Psoas muscle (tissue), 8 donors: ENCODE results near the gene C14orf180. TPM values are rescaled to one million over a fixed set of nuclear protein-coding genes. Genes with fewer than 3 reads are reported as not detected.

ENCODE experiments used
- ATAC-seq, 4 donors: fragments of 200-7000 bp; cut with Tn5 transposase; one replicate each; pipeline ENCODE4 v1.9.1; 2020; ENCODE audit warnings: moderate library complexity in 3 of 4, mild to moderate bottlenecking in 2 of 4
- DNase-seq, 2 donors: peaks; one replicate each; pipeline ENCODE4 v3.0.0-alpha.2; 2020
- H3K27ac ChIP-seq: fragments of 200-600 bp; one replicate; pipeline ENCODE4 v1.8.0; 2022
- H3K27me3 ChIP-seq, 3 donors: fragments of 200-600 bp in 1 of 3; one replicate each; pipeline versions ENCODE4 v1.6.1 to v1.8.0; 2013 to 2022; ENCODE audit warnings: low read length in 2 of 3, mild to moderate bottlenecking in 2 of 3, moderate library complexity in 1 of 3; ENCODE audit not compliant: insufficient read depth in 3 of 3
- H3K36me3 ChIP-seq, 2 donors: fragments of 200-600 bp in 1 of 2; one replicate each; pipeline versions ENCODE4 v1.6.1 to v1.8.0; 2013 to 2022; ENCODE audit warnings: low read depth in 1 of 2, mild to moderate bottlenecking in 1 of 2, moderate library complexity in 1 of 2; ENCODE audit not compliant: insufficient read depth in 1 of 2
- H3K4me1 ChIP-seq: fragments of 200-600 bp; one replicate; pipeline ENCODE4 v1.8.0; 2022
- H3K4me3 ChIP-seq: fragments of 200-600 bp; one replicate; pipeline ENCODE4 v1.8.0; 2022; ENCODE audit warnings: mild to moderate bottlenecking
- H3K9me3 ChIP-seq: fragments of 200-600 bp; one replicate; pipeline ENCODE4 v1.8.0; 2022
- CTCF ChIP-seq: fragments of 200-600 bp; IDR thresholded peaks from one replicate; pipeline ENCODE4 v1.8.0; 2022; ENCODE audit warnings: antibody characterized with exemption
- WGBS, 3 donors: extraction: QIAGEN DNeasy Blood & Tissue Kit; methylation state at CpG; one replicate each; pipeline versions ENCODE4 v1.1.6 to v1.1.7; 2013; 5-methylcytosine and 5-hydroxymethylcytosine counted together
- intact Hi-C, 2 donors: fragments of 100-400 bp; cut with DNase I; formaldehyde crosslinking; loops; one replicate each; pipeline versions ENCODE4 v1.11.0 to v1.14.2; 2022
- polyA plus RNA-seq, 3 donors: library from polyadenylated mRNA; stranded (reverse); fragments of 200-250 nt; gene quantifications; one replicate each; pipeline ENCODE4 v1.2.3, GENCODE V29; 2013
- total RNA-seq, 4 donors: library from RNA; stranded (reverse); fragmentation: NEBNext Ultra II Directional in 2 of 4; extraction: Animal tissue kit (Norgen Biotek cat#: 25700) in 2 of 4; gene quantifications; one replicate each; pipeline versions ENCODE4 v1.2.1 to v1.2.4, GENCODE V29; 2021 to 2023
- donor health status: healthy with polysubstance abuse.
- donor health status: DM: no; HTN: no; CAD: no; lungs with moderate emphysema.
- donor health status: Bipolar disorder and iron deficiency.
- donor health status: healthy.
- donor health status: DM: yes; HTN: yes; CAD: no.
- donor health status: DM: no; HTN: no; CAD: no.
- donor health status: DM: no; HTN: no; CAD: no.
- donor health status: DM: yes; HTN: yes; CAD: no.

C14orf180 gene
- total and polyA plus RNA-seq, 7 donors: 0.32 to 7.3 (median 0.58) TPM

GRCh38 chr14:104638927-104639450 is 59.4 kb downstream of the C14orf180 start:
- no peaks in the 10 kb centered on the region for H3K4me1 ChIP-seq
- ATAC-seq (no peak), DNase-seq (no peak)
- intact Hi-C loops: loop anchor here (2.0 to 5.0 kb wide), 3 partner anchors 497 to 560 kb away; no protein-coding TSS in a partner anchor
- 64 to 75% (median 71%) methylated on average over 11 to 13 of the region's 13 CpGs for WGBS, 3 donors
- no peaks in the 10 kb centered on the region for H3K9me3 ChIP-seq
- H3K36me3 ChIP-seq: no peaks in the 10 kb centered on the region
- no peak overlapping the region for H3K27ac ChIP-seq
- H3K4me3 ChIP-seq: no peak overlapping the region
- H3K27me3 ChIP-seq: peaks cover 0 to 35% (median 10%) of the 10 kb centered on the region in 3 donors
- no peak for TF ChIP-seq CTCF

GRCh38 chr14:104639471-104639870 is 59.9 kb downstream of the C14orf180 start:
- Histone ChIP-seq H3K4me3 (no peak overlapping the region), H3K27me3 (peaks cover 0 to 34% (median 9%) of the 10 kb centered on the region in 3 donors), H3K36me3 (no peaks in the 10 kb centered on the region), H3K4me1 (no peaks in the 10 kb centered on the region), H3K27ac (no peak overlapping the region), H3K9me3 (no peaks in the 10 kb centered on the region)
- no peak for DNase-seq
- intact Hi-C loops: loop anchor here (2.0 to 5.0 kb wide), 3 partner anchors 497 to 561 kb away; no protein-coding TSS in a partner anchor
- TF ChIP-seq CTCF: no peak
- ATAC-seq: no peak
- WGBS, 3 donors: 35 to 39% (median 37%) methylated on average over 5 of the region's 5 CpGs

Other genes starting within 250 kb of the C14orf180 start
- gene TMEM179, start 25.0 kb downstream of the C14orf180 start, total RNA-seq: not detected
- gene TMEM179, start 25.0 kb downstream of the C14orf180 start, polyA plus RNA-seq: under 1 TPM in 1 of 3 donors, not detected in 2; 0.01 TPM
- 10 to 100 TPM; 16.4 to 26.3 (median 23.4) TPM for gene INF2, start 109.9 kb downstream of the C14orf180 start, total RNA-seq
- gene INF2, start 109.9 kb downstream of the C14orf180 start, polyA plus RNA-seq: 10 to 100 TPM; 12.0 to 29.1 (median 12.8) TPM
- 100 to 1,000 TPM; 201 to 359 (median 278) TPM for gene ADSS1, start 144.5 kb downstream of the C14orf180 start, total RNA-seq
- gene ADSS1, start 144.5 kb downstream of the C14orf180 start, polyA plus RNA-seq: 100 to 1,000 TPM; 187 to 394 (median 300) TPM
- gene SIVA1, start 173.4 kb downstream of the C14orf180 start, total RNA-seq: 100 to 1,000 TPM in 1 of 4 donors, 10 to 100 TPM in 3; 55.8 to 105 (median 84.5) TPM
- gene SIVA1, start 173.4 kb downstream of the C14orf180 start, polyA plus RNA-seq: 100 to 1,000 TPM; 147 to 233 (median 233) TPM
- gene AKT1, start 216.0 kb downstream of the C14orf180 start, total RNA-seq: 10 to 100 TPM; 54.9 to 79.3 (median 60.0) TPM
- gene AKT1, start 216.0 kb downstream of the C14orf180 start, polyA plus RNA-seq: 100 to 1,000 TPM in 1 of 3 donors, 10 to 100 TPM in 2; 51.9 to 102 (median 62.0) TPM
- gene ZBTB42, start 221.3 kb downstream of the C14orf180 start, total RNA-seq: 1 to 10 TPM; 4.2 to 7.4 (median 5.8) TPM
- 1 to 10 TPM; 4.7 to 6.6 (median 6.2) TPM for gene ZBTB42, start 221.3 kb downstream of the C14orf180 start, polyA plus RNA-seq